Measurements from ENCODE around the gene PGAP3.

Gene PGAP3

DNA sequence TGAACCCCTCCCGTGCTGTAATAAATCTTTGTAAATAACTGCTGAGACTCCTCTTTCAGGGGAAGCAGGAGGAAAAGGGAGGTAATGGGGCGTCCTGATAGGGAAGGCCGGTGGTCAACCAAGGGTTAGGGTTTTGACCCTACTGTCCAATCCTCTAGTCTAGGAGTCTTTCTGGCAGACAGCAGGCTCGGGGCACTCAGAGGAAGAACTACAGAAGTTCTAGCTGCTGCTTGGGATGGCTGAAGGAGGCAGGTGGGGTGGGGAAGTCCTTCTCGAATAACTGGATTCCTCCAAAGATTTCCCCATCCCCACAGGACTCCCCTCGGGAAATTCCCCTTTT lies 51.3 kb downstream of the PGAP3 start:
- DNase-seq = no peak

- DNase-seq = no peak
Observed at GRCh38 chr17:39635614-39636176, 52.2 kb downstream of the PGAP3 start.

DNA sequence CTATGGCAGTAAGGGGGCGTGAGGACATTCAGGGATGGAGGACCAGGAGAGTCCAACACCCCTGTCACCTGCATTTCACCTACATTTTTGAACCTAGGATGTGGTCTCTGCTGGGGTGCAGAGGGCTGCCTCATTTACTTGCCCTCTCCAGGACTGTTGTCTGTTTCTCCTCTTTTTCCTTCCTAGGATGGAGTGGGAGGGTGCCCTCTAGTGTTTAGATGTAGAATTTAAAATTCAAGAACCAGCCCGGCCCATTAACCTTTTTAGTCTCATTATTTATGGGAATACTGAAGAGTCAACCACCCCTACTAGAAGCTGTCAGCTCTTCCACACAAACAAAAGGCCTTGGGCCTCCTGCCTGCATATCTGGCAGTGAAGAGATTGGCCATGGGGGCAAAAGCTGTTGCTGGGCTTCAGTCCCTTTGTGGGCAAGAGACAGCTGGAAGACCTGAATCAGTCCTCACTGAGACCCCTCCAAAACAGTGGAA lies 53.4 kb downstream of the PGAP3 start:
- peak; percentile 44 for DNase-seq

GRCh38 chr17:39633570-39634183 lies 54.2 kb downstream of the PGAP3 start:
- DNase-seq = no peak

DNA sequence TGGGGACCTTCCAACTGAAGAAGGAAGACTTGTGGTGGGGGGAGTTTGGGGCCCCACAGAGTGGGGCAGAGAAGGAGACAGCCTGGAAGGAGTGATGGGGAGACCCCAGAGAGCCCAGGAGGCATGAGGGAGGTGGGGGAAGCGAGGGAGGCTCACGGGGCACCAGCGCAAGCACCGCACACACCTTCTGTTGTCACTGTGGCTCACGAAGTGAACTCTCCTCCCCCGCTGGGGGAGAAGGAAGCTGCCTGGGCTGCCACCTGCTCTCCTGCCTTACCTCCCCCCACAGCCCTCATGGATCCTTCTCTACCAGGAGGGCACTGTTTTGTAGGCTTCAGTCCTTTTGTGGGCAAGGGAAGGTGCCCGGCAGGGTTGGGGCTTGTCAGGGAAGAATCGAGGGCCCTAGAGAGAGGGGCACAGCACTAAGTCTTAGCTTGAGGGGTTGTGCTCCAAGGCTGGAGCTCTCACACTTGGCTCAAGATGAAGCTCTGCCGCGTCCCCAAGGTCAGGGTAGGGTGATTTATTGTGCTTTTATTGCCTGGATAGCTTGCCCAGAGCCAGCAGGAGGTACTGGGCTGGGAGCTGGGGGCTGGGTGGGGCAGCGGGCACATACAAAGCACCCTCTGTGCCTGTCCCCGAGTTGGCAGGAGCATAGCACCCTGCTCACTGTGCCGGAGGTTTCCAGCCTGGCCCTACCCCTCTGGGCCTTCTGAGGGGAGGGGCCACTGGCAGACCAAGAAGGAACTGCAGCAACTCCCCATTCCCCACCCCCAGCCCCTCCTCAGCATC lies 55.5 kb downstream of the PGAP3 start:
- peak; percentile 33 for DNase-seq

- peak; percentile 26 for DNase-seq
Observed at GRCh38 chr17:39631403-39631802, 56.5 kb downstream of the PGAP3 start.

GRCh38 chr17:39629898-39630297 lies 58.0 kb downstream of the PGAP3 start:
- DNase-seq = no peak

DNA sequence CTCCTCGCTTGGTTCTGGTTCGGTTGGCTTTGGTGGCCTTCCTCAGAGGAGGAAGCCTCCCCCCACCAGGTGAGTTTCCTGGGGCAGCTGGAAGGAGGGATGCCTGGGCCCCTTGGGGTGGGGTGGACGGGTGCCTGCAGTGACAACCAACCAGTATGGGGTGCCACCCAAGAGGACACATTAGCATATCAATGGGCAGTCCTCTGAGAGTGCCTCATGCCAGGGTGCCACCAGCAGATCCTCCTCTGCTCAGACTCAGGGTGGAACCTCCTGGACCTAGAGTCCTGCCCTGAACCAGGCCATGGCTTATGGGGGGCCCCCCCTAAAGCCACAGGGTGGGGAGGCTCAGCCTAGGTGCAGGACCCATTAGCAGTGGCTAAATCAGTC lies 58.4 kb downstream of the PGAP3 start:
- peak; percentile 10 for DNase-seq

DNA sequence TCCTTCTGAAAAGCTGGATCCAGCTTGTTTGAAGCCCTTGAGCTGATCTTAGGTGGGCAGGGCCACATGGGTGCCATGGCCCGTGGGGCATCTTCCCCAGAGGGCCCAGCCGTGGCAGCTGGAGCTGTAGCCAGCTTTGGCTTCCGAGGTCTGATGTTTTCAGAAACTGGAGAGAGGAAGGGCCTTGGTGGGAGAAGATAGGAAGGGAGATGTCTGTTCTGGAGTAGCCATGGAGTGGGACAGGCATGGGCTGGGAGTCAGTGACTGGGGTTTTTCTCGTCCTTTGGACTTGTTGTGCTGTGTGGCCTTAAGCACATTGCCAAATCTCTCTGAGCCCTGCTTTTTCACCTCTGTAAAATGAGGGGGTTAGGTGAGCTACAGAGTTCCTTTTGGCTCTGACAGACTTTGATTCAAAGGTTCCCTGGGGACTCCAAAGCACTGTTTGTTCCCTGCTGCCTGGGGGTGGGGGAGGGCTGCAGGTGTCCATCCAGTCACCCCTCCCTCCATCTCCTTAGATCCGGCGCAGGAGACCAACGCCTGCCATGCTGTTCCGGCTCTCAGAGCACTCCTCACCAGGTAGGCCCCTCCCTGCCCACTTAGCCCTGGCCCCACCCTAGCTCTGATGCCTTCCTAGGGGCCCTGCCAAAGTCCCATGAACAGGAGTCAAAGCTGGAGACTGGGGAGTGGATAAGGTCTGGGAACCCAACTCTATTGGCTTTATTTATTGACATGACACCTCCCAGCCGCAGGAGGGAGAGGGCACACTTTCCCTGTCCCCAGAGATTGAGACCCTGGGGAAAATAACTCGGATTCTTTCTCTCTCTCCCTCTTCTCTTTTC lies 59.0 kb downstream of the PGAP3 start:
- peak; percentile 55 for DNase-seq

GRCh38 chr17:39627712-39628516 lies 59.9 kb downstream of the PGAP3 start:
- DNase-seq = peak; percentile 66

GRCh38 chr17:39627047-39627711 lies 60.7 kb downstream of the PGAP3 start:
- DNase-seq = no peak

DNA sequence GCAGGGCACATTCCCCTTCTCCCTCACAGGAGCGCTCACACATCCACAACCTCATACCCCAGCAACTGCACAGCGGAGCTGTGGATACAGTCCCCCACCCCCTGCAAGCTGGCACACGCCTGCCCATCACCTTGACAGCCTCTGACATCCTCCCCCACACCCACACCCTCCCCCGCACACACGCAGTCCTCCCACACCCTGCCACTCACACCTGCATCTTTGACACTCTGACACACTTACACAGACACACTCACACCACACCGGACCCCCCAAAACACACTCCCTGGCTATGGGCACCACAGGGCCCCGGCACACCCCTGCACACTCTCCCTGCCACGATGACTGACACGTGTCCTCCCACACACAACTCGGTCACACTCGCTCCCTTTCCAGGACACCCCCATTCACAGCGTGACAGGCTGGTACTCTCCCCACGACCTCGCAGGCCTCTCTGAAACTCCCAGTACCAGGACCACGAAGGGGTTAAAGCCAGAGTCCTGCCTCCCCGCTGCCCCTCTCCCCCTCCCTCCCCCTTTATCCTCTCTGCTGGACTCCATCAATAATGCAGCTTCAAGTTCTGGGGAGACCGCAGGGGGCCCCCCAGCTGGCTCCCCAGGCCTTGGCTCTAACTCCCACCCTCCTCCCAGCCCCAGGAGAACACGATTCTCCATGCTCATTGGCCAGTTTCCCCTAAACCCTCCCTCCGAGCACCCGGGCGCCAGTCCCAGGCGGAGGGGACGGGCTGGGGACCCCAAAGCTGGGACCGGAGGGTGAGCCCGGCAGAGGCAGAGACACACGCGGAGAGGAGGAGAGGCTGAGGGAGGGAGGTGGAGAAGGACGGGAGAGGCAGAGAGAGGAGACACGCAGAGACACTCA lies 61.4 kb downstream of the PGAP3 start, which contains the start of gene PPP1R1B:
Gene PPP1R1B (plus strand): TSS at position 782 of the 876 bp plus-strand sequence. CDS start 441 bp downstream, outside the sequence.
- DNase-seq = peak; percentile 21

GRCh38 chr17:39625198-39625785 lies 62.6 kb downstream of the PGAP3 start:
- no peak for DNase-seq

DNA sequence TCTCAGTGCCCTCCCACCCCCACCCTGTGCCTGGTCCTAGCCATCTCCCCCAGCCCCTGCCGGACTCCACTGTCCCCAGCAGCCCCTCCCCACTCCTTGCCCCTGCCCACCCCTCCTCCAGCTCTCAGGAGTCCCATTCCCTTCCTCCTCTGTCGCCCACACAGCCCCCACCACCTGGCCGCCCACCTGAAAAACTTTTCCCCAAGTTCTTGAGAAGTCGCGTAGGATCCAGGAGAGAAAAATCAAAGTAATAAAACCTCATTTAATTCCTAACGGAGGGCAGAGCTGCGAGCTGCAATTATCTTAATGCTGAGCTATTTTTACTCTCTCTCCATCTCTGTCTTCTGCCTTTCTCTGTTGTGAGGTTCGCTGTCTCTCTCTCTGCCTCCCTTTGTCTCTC lies 63.5 kb downstream of the PGAP3 start:
- no peak for DNase-seq

GRCh38 chr17:39623356-39623950 lies 64.4 kb downstream of the PGAP3 start:
- peak; percentile 73 for DNase-seq

DNA sequence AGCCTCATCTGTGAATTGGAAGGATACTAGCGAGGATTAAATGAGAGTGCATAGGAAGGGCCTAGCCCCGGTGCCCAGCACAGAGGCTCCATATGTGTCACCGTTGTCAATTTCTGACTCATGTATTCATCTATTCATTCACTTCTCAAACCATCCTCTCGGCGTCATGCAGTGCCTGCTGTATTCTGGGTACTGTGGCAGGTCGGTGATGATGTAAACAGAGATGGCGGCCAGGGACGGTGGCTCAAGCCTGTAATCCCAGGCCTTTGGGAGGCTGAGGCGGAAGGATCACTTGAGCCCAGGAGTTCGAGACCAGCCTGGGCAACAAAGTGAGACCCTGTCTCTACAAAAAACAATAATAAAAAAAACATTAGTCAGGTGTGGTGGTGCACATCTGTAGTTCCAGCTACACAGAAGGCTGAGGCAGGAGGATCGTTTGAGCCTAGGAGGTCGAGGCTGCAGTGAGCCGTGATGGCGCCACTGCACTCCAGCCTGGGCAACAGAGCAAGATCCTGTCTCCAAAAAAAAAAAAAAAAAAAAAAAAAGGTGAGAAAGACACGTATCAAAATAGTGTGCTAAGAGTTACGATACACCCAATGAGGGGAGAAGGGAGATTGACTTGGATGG lies 65.4 kb downstream of the PGAP3 start:
- DNase-seq = no peak

GRCh38 chr17:39621523-39622379 lies 66.1 kb downstream of the PGAP3 start:
- DNase-seq = peak; percentile 71

Measured in COR-L47 (cell line).